Activated CD4-positive, alpha-beta T cell treated with anti-CD3 and anti-CD28 coated beads, Interleukin-2, amount 50 U/mL, for 48 hours (primary cell): ENCODE measurements around the gene VRK1.
A peak's percentile ranks its signal among the peaks of the same experiment; 100 is the strongest.
"Not testable (repeated sequence)": the region's sequence is repeated elsewhere in the genome, so short reads cannot be mapped to it uniquely, and the experiment has no call there.

Experiments
- DNase-seq, 2 experiments: peaks; one replicate each; pipeline ENCODE4 v3.0.0-alpha.2; 2020

VRK1 gene, protein sequence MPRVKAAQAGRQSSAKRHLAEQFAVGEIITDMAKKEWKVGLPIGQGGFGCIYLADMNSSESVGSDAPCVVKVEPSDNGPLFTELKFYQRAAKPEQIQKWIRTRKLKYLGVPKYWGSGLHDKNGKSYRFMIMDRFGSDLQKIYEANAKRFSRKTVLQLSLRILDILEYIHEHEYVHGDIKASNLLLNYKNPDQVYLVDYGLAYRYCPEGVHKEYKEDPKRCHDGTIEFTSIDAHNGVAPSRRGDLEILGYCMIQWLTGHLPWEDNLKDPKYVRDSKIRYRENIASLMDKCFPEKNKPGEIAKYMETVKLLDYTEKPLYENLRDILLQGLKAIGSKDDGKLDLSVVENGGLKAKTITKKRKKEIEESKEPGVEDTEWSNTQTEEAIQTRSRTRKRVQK

DNA sequence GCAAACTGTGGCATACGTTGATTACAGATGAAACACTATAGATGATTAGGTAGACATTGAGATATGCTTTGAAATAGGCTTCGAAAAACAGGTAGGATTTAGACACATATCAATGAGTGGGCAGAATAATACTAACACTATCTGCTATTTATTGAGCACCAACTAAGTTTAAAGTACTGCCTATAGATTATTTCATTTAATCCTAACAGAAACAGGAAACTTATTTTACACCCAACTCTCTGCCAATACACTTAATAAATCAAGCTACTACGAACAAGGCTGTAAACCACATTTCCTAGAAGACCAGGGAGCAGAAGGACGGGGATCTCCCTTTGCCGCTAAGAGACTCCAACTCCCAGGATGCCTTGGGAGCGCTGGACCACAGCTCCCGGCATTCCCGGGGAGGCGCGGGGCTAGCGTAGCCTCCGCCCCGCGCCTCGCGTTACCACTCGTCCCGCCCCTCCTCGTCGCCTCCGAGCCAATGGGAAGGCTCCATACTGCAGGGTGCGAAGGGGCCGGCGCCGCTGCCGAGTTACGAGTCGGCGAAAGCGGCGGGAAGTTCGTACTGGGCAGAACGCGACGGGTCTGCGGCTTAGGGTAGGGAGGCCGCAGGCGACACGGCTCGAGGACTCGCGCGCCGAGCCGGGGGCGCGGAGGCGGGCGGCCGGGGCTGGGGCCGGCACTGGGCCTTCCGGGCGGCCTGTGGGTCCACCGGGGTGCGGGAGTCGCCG is at the start of gene VRK1:
Gene VRK1 (plus strand): TSS at position 532 of the 731 bp plus-strand sequence. CDS start 36,090 bp downstream, outside the sequence.
- peak; percentile 95 for DNase-seq

- DNase-seq, result no peak
These were observed 49.6 kb upstream of the VRK1 start for GRCh38 chr14:96747608-96748007.

GRCh38 chr14:96748362-96748761 is 48.8 kb upstream of the VRK1 start:
- no peak for DNase-seq

GRCh38 chr14:96751505-96751904 is 45.7 kb upstream of the VRK1 start:
- DNase-seq, result no peak

DNA sequence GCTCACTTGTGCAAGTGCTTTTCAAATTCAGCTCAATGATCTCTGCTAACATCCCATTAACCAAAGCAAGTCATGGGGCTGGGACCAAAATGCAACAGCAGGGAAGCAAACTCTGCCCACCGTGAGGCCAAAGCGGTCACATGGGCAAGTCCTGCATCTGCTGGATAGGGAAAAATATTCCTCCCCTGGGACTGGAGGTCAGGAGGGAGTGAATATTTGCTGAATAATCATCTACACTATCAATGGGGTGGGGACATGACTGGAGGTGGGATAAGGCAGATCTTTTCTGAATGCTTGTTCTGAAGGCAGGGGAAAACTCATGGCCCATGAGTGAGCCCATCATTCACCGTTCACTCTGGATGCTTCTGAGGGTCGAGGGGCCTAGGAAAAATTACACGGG is 45.1 kb upstream of the VRK1 start:
- DNase-seq, result no peak

- no peak for DNase-seq
These were observed 44.6 kb upstream of the VRK1 start for GRCh38 chr14:96752594-96752993.

DNA sequence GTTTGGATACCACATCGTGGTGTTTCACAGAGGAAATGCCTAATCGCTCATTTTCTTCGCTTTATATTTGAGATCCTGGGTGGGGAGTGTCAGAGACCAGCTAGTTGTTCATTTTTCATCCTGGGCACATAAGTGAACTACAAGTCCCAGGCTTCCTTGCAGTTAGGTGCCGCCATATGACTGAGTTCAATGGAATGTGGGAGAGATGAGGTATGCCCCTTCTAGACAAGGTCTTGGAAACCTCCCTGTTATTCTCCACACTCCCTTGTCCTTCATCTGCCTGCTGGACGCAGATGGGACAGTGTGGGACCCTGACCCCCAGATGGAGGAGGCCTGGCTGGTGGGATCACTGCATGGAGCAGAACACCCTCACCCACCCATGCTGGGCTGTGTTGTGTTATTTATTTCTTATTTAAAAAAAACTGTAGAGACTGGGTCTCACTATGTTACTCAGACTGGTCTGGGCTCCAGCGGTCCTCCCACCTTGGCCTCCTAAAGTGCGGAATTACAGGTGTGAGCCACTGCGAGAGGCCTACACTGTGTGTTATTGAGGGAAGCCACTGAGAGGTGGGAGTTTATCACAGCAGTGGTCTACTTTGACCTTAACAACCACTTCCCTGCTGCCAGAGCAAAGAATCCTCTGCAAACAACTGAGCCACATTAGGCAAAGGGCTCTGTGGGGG is 42.9 kb upstream of the VRK1 start:
- DNase-seq, result no peak

GRCh38 chr14:96754845-96755184 is 42.4 kb upstream of the VRK1 start:
- DNase-seq, result no peak

GRCh38 chr14:96756745-96757144 is 40.4 kb upstream of the VRK1 start:
- DNase-seq, result no peak

GRCh38 chr14:96757456-96757855 is 39.7 kb upstream of the VRK1 start:
- no peak for DNase-seq

DNA sequence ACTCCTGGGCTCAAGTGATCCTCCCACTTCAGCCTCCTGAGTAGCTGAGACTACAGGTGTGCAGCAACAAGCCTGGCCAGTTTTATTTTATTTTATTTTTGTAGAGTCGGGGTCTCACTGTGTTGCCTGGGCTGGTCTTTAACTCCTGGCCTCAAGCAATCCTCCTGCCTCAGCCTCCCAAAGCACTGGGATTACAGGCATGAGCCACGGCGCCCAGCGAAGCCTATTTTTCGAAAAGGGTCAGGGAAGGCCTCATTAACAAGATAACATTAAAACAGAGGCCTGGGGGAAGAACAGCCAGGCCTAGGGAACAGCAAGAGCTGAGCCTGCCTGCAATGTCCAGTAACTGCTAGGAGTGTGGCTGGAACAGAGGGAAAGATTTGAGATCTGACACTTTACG is 36.1 kb upstream of the VRK1 start:
- DNase-seq, result no peak

DNA sequence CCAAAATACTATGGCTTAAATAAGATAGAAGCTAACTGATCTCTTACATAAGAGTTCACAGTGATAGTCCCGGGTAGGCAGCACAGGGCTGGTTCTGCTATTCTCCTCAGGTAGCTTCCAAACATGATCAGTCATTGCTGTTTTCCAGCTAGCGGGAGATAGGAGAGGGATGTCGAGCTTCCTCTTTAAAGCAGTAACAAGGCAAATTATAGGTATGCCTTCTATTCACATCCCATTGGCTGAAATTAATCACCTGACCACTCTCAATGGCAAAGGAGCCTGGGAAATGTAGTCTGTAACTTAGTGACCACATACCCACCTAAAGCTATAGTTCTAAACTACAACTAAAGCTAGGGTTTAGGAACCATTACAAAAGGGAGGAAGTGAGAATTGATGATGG is 34.5 kb upstream of the VRK1 start:
- DNase-seq, result no peak

DNA sequence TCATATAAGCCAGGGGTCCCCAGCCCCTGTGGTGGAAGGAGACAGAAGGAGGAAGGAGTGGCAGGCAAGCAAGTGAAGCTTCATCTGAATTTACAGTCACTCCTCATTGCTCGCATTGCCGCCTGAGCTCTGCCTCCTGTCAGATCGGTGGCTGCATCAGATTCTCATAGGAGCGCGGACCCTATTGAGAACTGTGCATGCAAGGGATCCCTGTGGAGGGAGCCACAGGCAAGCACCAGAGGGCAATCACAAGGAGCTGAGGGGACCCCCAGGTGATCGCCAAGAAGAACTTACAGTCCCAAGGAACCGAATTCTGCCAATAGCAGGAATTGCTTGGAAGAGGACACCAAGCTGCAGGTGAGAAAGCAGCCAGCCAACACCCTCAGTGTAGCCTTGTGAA is 33.2 kb upstream of the VRK1 start:
- no peak for DNase-seq

- DNase-seq, result not testable (repeated sequence)
These were observed 32.0 kb upstream of the VRK1 start for GRCh38 chr14:96765205-96765604.

- no peak for DNase-seq
These were observed 24.3 kb upstream of the VRK1 start for GRCh38 chr14:96772929-96773328.

- no peak for DNase-seq
These were observed 20.4 kb upstream of the VRK1 start for GRCh38 chr14:96776791-96777190.

GRCh38 chr14:96780500-96780899 is 16.7 kb upstream of the VRK1 start:
- no peak for DNase-seq

GRCh38 chr14:96781371-96781770 is 15.8 kb upstream of the VRK1 start:
- no peak for DNase-seq

DNA sequence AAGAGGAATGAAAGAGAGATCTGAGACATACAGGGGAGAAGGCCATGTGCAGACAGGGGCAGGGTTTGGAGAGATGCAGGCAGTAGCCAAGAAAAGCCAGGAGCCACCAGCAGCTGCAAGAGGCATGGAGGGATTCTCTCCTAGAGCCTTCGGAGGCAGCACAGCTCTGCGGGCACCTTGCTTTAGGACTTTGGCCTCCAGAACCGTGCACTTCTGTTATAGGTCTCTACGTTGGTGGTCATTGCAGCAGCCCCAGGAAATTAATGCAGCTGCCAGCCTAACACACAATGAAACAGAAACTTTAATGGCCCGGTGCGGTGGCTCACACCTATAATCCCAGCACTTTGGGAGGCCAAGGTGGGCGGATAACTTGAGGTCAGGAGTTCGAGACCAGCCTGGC is 14.7 kb upstream of the VRK1 start:
- no peak for DNase-seq

DNA sequence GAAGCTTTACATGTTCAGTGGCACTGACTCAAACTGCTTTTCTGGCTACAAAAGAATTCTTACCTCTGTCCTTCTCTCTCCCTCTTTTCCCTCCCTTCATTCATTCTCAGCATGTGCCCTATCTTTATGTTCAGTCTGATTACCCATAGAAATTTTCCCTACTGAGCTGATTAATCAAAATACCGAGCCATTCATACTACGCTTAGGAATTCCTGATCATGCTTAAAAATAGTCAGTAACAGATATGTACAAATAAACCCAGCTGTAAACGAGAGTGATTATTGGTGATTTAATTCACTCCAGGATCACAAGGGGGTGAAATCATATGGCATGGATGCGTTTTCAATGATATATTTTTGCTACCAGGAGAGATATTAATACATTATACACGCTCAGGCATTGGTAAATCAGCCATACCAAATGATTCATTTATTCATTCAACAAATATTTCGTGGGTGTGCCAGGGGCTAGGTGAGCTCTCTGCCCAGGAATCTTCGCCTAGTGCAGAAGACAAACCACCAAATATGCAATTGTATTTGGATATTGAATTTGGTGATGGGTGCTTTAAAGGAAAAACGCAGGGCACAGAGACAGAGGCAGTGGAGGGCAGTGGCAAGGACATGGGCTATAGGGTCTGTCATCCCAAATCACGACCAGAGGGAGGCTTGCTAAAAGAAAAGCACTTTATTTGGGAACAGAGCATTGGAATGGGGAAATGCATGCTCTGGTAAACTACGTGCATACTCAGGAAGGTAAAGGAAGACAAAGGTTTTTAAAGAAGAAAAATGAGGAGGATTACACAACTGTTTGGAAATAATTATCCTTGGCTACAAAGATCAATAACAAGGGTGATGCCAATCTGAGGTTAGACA is 13.9 kb upstream of the VRK1 start:
- DNase-seq, result no peak

DNA sequence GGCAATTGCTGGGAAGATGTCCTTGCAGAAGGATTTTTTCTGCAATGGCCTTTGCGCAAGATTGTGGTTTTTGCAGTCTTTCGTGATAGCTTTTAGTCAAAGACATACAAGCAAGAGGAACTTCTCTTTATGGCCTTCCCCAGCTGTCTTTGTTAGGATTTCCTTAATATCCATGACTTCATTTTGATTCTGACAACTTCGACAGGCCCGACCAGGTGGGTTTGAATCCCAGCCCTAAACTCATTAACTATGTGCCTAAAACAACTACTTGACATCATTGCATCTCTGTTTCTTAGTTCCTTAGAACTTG is 13.3 kb upstream of the VRK1 start:
- DNase-seq, result no peak

GRCh38 chr14:96790186-96790585 is 7.0 kb upstream of the VRK1 start:
- DNase-seq, result no peak

DNA sequence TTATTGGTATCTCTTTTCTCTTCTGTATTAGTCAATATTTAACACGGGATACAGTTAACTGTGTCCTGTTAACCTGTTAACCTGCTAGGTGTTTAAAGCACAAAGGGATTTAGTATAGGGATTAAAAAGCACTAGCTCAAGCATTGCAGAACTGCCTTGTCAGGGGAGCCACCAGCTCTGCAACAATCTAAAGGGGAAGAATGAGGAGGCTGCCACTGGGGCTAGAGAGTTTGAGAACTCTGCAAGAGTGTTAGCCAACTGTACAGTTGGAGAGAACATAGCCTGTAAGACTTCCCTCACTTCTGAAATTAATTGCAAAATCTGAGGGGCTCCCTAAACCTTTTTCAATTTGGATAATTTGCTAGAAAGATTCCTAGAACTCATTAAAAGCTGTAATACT is 6.5 kb upstream of the VRK1 start:
- DNase-seq, result no peak
